Measurements from ENCODE around the gene LIME1. TPM values are rescaled to one million over a fixed set of nuclear protein-coding genes. Genes with fewer than 3 reads are reported as not detected.

LIME1 gene
- total RNA-seq, 6 experiments from 2014 or later = 37.0 to 118 (median 65.5) TPM

GRCh38 chr20:63734111-63734945 is 2.1 kb upstream of the LIME1 start:
- Histone ChIP-seq H3K27me3 (no peaks in the 10 kb centered on the region), H3K4me1 (peaks cover 0 to 15% (median 5%) of the 10 kb centered on the region in 4 donors), H3K4me3 (peak overlapping the region; percentile 65 to 92 (median 75)), H3K36me3 (peaks cover 0 to 3% (median 0%) of the 10 kb centered on the region in 4 donors), H3K9me3 (no peaks in the 10 kb centered on the region), H3K27ac (peak overlapping the region in 2 of 3 donors; percentile 32 to 91)
- intact Hi-C loops (cut with DNase I) = no loop called here
- ATAC-seq (peak; percentile 36 to 67 (median 52)), DNase-seq (peak; percentile 76 to 97 (median 97))
- WGBS (ENCODE audit: insufficient coverage, low coverage, low lambda C conversion rate, missing lambda C conversion rate) = 63% methylated on average over 4 of the region's 25 CpGs
- no peak for TF ChIP-seq CTCF (IDR thresholded peaks at IDR 0.05)
- no peak for TF ChIP-seq POLR2A (IDR thresholded peaks at IDR 0.05)

GRCh38 chr20:63734946-63735858 is 1.3 kb upstream of the LIME1 start:
- Histone ChIP-seq H3K36me3 (peaks cover 0 to 3% (median 0%) of the 10 kb centered on the region in 4 donors), H3K27ac (peak overlapping the region in 2 of 3 donors; percentile 50 to 91), H3K4me1 (peaks cover 0 to 13% (median 4%) of the 10 kb centered on the region in 4 donors), H3K27me3 (no peaks in the 10 kb centered on the region), H3K4me3 (peak overlapping the region; percentile 65 to 92 (median 75)), H3K9me3 (no peaks in the 10 kb centered on the region)
- TF ChIP-seq CTCF (IDR thresholded peaks at IDR 0.05) (no peak), POLR2A (IDR thresholded peaks at IDR 0.05) (no peak)
- intact Hi-C loops (cut with DNase I) = no loop called here
- DNase-seq (peak; percentile 70 to 87 (median 86)), ATAC-seq (peak; percentile 22 to 48 (median 36))
- 41% methylated on average over 11 of the region's 48 CpGs for WGBS (ENCODE audit: insufficient coverage, low coverage, low lambda C conversion rate, missing lambda C conversion rate)

- intact Hi-C loops (cut with DNase I) = no loop called here
- Histone ChIP-seq H3K27me3 (no peaks in the 10 kb centered on the region), H3K9me3 (no peaks in the 10 kb centered on the region), H3K4me1 (peaks cover 0 to 20% (median 10%) of the 10 kb centered on the region in 4 donors), H3K36me3 (peaks cover 0 to 9% (median 0%) of the 10 kb centered on the region in 4 donors), H3K4me3 (peak overlapping the region; percentile 65 to 92 (median 75)), H3K27ac (peak overlapping the region in 2 of 3 donors; percentile 21 to 91)
- TF ChIP-seq POLR2A (IDR thresholded peaks at IDR 0.05) (no peak), CTCF (IDR thresholded peaks at IDR 0.05) (no peak)
- peak; percentile 46 to 71 (median 71) for DNase-seq
- WGBS (ENCODE audit: insufficient coverage, low coverage, low lambda C conversion rate, missing lambda C conversion rate) = 0% methylated on average over 2 of the region's 30 CpGs
- ATAC-seq = no peak
Observed at GRCh38 chr20:63736893-63737694, 630 bp downstream of the LIME1 start.

- no peak for TF ChIP-seq CTCF (IDR thresholded peaks at IDR 0.05)
- TF ChIP-seq POLR2A (IDR thresholded peaks at IDR 0.05) = no peak
- no peaks in the 10 kb centered on the region for H3K27me3 ChIP-seq
- H3K27ac ChIP-seq = peak overlapping the region in 2 of 3 donors; percentile 21 to 91
- H3K4me1 ChIP-seq = peaks cover 0 to 25% (median 13%) of the 10 kb centered on the region in 4 donors
- peaks cover 0 to 15% (median 1%) of the 10 kb centered on the region in 4 donors for H3K36me3 ChIP-seq
- 0% methylated on average over 2 of the region's 26 CpGs for WGBS (ENCODE audit: insufficient coverage, low coverage, low lambda C conversion rate, missing lambda C conversion rate)
- H3K9me3 ChIP-seq = no peaks in the 10 kb centered on the region
- ATAC-seq (no peak), DNase-seq (no peak)
- H3K4me3 ChIP-seq = peak overlapping the region; percentile 65 to 92 (median 75)
- intact Hi-C loops (cut with DNase I) = no loop called here
Observed at GRCh38 chr20:63737695-63737944, 1.2 kb downstream of the LIME1 start.
